HepG2 (cell line): ENCODE measurements around the gene GBP2.

Source experiments
- ELK4 ChIP-seq: sonication (generic); formaldehyde crosslinking; IDR thresholded peaks from 2 replicates; pipeline ENCODE4 v1.9.0; 2021; ENCODE audit warnings: missing genetic modification reagents, borderline replicate concordance
- MEF2D ChIP-seq: sonication (generic); formaldehyde crosslinking; IDR thresholded peaks from 2 replicates; pipeline ENCODE4 v1.5.1; 2020; ENCODE audit warnings: mild to moderate bottlenecking, missing genetic modification reagents
- NR1H2 ChIP-seq: sonication (generic); formaldehyde crosslinking; IDR thresholded peaks from 2 replicates; pipeline ENCODE4 v1.8.1; 2022; ENCODE audit warnings: low read depth, missing genetic modification reagents, borderline replicate concordance
- POLR2A ChIP-seq, 2 experiments: IDR thresholded peaks; 2 replicates each; pipeline ENCODE4 v1.6.1; 2011; ENCODE audit warnings: low read depth in 2 of 2, low read length in 2 of 2, mild to moderate bottlenecking in 1 of 2, moderate library complexity in 1 of 2; ENCODE audit not compliant: insufficient read depth in 1 of 2
- REST ChIP-seq, 2 experiments: IDR thresholded peaks; 2 replicates each; pipeline ENCODE4 v1.6.1; 2011 to 2012; ENCODE audit warnings: low read length in 2 of 2, borderline replicate concordance in 1 of 2, low read depth in 1 of 2, mild to moderate bottlenecking in 1 of 2, moderate library complexity in 1 of 2
- SMAD3 ChIP-seq: sonication (generic); formaldehyde crosslinking; IDR thresholded peaks from 2 replicates; pipeline ENCODE4 v1.4.0; 2020; ENCODE audit warnings: missing genetic modification reagents
- ZKSCAN8 ChIP-seq: IDR thresholded peaks from 2 replicates; pipeline ENCODE4 v1.6.1; 2016; ENCODE audit warnings: borderline replicate concordance, missing genetic modification reagents, missing compliant biosample characterization
- TF ChIP-seq, protein P1 (sequence below): sonication (generic); formaldehyde crosslinking; IDR thresholded peaks from 2 replicates; pipeline ENCODE4 v1.5.0; 2020; ENCODE audit warnings: mild to moderate bottlenecking, missing genetic modification reagents, moderate library complexity
- TF ChIP-seq, protein P2 (sequence below): sonication (generic); formaldehyde crosslinking; IDR thresholded peaks from 2 replicates; pipeline ENCODE4 v1.4.0; 2020; ENCODE audit warnings: missing genetic modification reagents

DNA sequence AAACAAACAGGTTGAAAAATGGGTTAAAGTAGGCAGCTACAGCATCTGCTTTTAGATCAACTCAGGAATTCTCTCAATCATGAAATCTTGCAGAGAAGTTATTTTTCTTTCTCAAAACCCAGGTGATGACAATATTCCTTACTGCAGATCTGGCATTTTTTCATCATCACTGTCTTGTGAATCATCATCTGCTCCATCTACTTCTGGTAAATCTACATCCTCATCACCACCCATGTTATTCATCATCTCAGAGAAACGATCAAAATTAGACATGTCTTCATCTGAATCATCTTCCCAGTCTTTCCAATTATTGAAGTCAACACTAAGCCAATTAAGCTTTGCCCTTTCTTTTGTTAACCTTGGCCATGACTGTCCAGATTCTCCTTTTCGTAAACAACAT lies 21.8 kb downstream of the GBP2 start:
- no peak for TF ChIP-seq ZKSCAN8
- TF ChIP-seq, protein P1, sequence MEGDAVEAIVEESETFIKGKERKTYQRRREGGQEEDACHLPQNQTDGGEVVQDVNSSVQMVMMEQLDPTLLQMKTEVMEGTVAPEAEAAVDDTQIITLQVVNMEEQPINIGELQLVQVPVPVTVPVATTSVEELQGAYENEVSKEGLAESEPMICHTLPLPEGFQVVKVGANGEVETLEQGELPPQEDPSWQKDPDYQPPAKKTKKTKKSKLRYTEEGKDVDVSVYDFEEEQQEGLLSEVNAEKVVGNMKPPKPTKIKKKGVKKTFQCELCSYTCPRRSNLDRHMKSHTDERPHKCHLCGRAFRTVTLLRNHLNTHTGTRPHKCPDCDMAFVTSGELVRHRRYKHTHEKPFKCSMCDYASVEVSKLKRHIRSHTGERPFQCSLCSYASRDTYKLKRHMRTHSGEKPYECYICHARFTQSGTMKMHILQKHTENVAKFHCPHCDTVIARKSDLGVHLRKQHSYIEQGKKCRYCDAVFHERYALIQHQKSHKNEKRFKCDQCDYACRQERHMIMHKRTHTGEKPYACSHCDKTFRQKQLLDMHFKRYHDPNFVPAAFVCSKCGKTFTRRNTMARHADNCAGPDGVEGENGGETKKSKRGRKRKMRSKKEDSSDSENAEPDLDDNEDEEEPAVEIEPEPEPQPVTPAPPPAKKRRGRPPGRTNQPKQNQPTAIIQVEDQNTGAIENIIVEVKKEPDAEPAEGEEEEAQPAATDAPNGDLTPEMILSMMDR (CRISPR knock-in tag) = no peak
- no peak for TF ChIP-seq SMAD3
- no peak for TF ChIP-seq MEF2D (CRISPR knock-in tag)
- no peak for TF ChIP-seq ELK4 (CRISPR knock-in tag)
- TF ChIP-seq, protein P2, sequence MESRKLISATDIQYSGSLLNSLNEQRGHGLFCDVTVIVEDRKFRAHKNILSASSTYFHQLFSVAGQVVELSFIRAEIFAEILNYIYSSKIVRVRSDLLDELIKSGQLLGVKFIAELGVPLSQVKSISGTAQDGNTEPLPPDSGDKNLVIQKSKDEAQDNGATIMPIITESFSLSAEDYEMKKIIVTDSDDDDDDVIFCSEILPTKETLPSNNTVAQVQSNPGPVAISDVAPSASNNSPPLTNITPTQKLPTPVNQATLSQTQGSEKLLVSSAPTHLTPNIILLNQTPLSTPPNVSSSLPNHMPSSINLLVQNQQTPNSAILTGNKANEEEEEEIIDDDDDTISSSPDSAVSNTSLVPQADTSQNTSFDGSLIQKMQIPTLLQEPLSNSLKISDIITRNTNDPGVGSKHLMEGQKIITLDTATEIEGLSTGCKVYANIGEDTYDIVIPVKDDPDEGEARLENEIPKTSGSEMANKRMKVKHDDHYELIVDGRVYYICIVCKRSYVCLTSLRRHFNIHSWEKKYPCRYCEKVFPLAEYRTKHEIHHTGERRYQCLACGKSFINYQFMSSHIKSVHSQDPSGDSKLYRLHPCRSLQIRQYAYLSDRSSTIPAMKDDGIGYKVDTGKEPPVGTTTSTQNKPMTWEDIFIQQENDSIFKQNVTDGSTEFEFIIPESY = no peak
- TF ChIP-seq NR1H2 (CRISPR knock-in tag) = no peak
- TF ChIP-seq POLR2A (IDR thresholded peaks at IDR 0.05; ENCODE audit: insufficient read depth in 1 of 2, low read depth in 2 of 2, low read length in 2 of 2) = no peak
- TF ChIP-seq REST (IDR thresholded peaks at IDR 0.05; ENCODE audit: borderline replicate concordance in 1 of 2, low read depth in 1 of 2, low read length in 2 of 2) = no peak
